Measurements from ENCODE around the gene AP3D1. TPM values are rescaled to one million over a fixed set of nuclear protein-coding genes. Genes with fewer than 3 reads are reported as not detected.

The AP3D1 gene
- total and polyA plus RNA-seq, 9 of the 15 experiments (the other 6 are each of a cell fraction or from before 2014, with no cell fraction given) = 1.2 to 86.1 (median 35.9) TPM

DNA sequence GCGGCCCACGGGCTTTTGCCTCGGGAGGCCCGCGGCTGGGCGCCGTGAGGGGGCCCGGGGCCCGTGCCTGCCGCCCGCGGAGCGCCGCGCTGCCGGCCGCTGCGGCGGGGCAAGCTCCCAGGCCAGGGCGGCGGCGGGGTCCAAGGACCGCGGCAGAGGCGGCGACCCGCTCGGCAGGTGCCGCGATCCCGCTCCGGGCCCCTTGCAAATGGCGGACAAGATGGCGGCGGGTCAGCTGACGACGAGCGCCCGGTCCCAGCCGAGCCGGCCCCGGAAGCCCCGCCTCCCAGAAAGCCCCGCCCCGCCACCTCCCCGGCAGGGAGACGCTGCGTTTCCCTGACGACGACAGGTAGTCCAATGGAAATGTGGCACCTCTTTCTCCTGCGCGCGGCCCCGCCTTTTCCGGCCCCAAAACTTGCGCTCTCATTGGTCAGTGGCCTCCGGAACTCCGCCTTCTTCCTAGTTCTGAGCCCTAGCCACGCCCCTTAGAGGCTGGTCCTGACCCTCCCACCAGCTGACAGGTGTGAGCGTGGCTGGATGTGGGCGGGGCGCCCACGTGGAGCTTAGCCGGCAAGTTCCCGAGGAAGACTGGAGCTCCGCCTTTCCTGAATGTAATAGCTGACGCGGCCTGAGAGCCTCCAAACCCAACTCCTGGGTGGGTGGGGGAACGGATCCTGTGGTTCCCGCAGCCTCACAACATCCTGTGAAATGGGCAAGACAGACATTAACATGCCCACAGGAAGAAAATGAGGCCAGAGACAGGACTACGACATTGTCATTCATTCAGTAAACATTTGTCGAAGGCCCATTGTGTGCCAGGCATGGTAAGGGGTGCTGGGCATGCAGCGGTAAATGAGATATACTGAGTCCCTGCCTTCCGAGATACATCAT is at the start of gene AP3D1 (continued):
- TF ChIP-seq XRCC5 (IDR thresholded peaks at IDR 0.05; ENCODE audit: low read depth, low read length) (no peak), CBX5 (IDR thresholded peaks at IDR 0.05; ENCODE audit: borderline replicate concordance, low read depth) (no peak), MCM5 (IDR thresholded peaks at IDR 0.05; ENCODE audit: low read depth) (no peak), ZEB2 (IDR thresholded peaks at IDR 0.05) (0 out of 2 replicates have a peak, but pooled peaks have one; percentile 17), CBFB (CRISPR knock-in tag; IDR thresholded peaks at IDR 0.05) (no peak), RBBP5 (IDR thresholded peaks at IDR 0.05; ENCODE audit: borderline replicate concordance, insufficient read depth, low read length, poor library complexity, severe bottlenecking) (peak; percentile 86), ZFP30 (CRISPR knock-in tag; IDR thresholded peaks at IDR 0.05; ENCODE audit: borderline replicate concordance) (no peak), ASH1L (IDR thresholded peaks at IDR 0.05; ENCODE audit: borderline replicate concordance, low read depth, partially characterized antibody) (peak; percentile 60), TCF7 (IDR thresholded peaks at IDR 0.05; ENCODE audit: borderline replicate concordance) (no peak), RNF2 (IDR thresholded peaks at IDR 0.05) (no peak), TGIF2 (CRISPR knock-in tag; IDR thresholded peaks at IDR 0.05) (peak; percentile 100), ZNF174 (CRISPR knock-in tag; IDR thresholded peaks at IDR 0.05) (no peak), PTTG1 (tag; IDR thresholded peaks at IDR 0.05; ENCODE audit: low read depth) (no peak), MAFK (IDR thresholded peaks at IDR 0.05; ENCODE audit: low read length) (no peak), ETV6 (IDR thresholded peaks at IDR 0.05; ENCODE audit: borderline replicate concordance in 1 of 2, low read depth in 2 of 2, low read length in 1 of 2) (no peak), ETV6 (CRISPR knock-in tag; IDR thresholded peaks at IDR 0.05; ENCODE audit: borderline replicate concordance) (no peak), MBD2 (IDR thresholded peaks at IDR 0.05; ENCODE audit: borderline replicate concordance, low read depth) (peak; percentile 87), RB1 (IDR thresholded peaks at IDR 0.05; ENCODE audit: low read depth) (peak; percentile 67), SMARCA4 (IDR thresholded peaks at IDR 0.05) (no peak), NFYB (IDR thresholded peaks at IDR 0.05; ENCODE audit: extremely low read depth, insufficient read length) (peak; percentile 32)
- TF ChIP-seq, protein P1, sequence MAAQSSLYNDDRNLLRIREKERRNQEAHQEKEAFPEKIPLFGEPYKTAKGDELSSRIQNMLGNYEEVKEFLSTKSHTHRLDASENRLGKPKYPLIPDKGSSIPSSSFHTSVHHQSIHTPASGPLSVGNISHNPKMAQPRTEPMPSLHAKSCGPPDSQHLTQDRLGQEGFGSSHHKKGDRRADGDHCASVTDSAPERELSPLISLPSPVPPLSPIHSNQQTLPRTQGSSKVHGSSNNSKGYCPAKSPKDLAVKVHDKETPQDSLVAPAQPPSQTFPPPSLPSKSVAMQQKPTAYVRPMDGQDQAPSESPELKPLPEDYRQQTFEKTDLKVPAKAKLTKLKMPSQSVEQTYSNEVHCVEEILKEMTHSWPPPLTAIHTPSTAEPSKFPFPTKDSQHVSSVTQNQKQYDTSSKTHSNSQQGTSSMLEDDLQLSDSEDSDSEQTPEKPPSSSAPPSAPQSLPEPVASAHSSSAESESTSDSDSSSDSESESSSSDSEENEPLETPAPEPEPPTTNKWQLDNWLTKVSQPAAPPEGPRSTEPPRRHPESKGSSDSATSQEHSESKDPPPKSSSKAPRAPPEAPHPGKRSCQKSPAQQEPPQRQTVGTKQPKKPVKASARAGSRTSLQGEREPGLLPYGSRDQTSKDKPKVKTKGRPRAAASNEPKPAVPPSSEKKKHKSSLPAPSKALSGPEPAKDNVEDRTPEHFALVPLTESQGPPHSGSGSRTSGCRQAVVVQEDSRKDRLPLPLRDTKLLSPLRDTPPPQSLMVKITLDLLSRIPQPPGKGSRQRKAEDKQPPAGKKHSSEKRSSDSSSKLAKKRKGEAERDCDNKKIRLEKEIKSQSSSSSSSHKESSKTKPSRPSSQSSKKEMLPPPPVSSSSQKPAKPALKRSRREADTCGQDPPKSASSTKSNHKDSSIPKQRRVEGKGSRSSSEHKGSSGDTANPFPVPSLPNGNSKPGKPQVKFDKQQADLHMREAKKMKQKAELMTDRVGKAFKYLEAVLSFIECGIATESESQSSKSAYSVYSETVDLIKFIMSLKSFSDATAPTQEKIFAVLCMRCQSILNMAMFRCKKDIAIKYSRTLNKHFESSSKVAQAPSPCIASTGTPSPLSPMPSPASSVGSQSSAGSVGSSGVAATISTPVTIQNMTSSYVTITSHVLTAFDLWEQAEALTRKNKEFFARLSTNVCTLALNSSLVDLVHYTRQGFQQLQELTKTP (IDR thresholded peaks at IDR 0.05; ENCODE audit: low read depth in 1 of 2, partially characterized antibody in 2 of 2) = no peak
- TF ChIP-seq, protein P2, sequence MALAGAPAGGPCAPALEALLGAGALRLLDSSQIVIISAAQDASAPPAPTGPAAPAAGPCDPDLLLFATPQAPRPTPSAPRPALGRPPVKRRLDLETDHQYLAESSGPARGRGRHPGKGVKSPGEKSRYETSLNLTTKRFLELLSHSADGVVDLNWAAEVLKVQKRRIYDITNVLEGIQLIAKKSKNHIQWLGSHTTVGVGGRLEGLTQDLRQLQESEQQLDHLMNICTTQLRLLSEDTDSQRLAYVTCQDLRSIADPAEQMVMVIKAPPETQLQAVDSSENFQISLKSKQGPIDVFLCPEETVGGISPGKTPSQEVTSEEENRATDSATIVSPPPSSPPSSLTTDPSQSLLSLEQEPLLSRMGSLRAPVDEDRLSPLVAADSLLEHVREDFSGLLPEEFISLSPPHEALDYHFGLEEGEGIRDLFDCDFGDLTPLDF (CRISPR knock-in tag; IDR thresholded peaks at IDR 0.05) = no peak
- TF ChIP-seq, protein P3, sequence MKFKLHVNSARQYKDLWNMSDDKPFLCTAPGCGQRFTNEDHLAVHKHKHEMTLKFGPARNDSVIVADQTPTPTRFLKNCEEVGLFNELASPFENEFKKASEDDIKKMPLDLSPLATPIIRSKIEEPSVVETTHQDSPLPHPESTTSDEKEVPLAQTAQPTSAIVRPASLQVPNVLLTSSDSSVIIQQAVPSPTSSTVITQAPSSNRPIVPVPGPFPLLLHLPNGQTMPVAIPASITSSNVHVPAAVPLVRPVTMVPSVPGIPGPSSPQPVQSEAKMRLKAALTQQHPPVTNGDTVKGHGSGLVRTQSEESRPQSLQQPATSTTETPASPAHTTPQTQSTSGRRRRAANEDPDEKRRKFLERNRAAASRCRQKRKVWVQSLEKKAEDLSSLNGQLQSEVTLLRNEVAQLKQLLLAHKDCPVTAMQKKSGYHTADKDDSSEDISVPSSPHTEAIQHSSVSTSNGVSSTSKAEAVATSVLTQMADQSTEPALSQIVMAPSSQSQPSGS (CRISPR knock-in tag; IDR thresholded peaks at IDR 0.05) = no peak
